Fibroblast of lung (primary cell): ENCODE results near the gene C4orf50.

Source experiments
- CTCF ChIP-seq, 2 donors: IDR thresholded peaks in 1 of 2; conservative IDR thresholded peaks in 1 of 2; 1 replicate in 1 of 2; 2 replicates in 1 of 2; pipeline ENCODE4 v1.5.1; 2011 to 2012; ENCODE audit warnings: low read length in 2 of 2, control low read depth in 1 of 2, inconsistent platforms in 1 of 2, low read depth in 1 of 2, mild to moderate bottlenecking in 1 of 2
- EZH2 ChIP-seq: IDR thresholded peaks from 2 replicates; pipeline ENCODE4 v1.5.1; 2012; ENCODE audit warnings: low read length, control low read depth, mild to moderate bottlenecking; ENCODE audit errors: missing control alignments

GRCh38 chr4:5865896-5866599 is 152.2 kb downstream of the C4orf50 start:
- TF ChIP-seq CTCF (conservative IDR thresholded peaks at IDR 0.05 in 1 of 2, IDR thresholded peaks at IDR 0.05 in 1 of 2; ENCODE audit: low read depth in 1 of 2, low read length in 2 of 2) (no peak), EZH2 (no peak)
